GF-D8 (cell line): Measurements from ENCODE around the gene AFF3.
"Not testable (repeated sequence)": the region's sequence is repeated elsewhere in the genome, so short reads cannot be mapped to it uniquely, and the experiment has no call there.

ENCODE experiments used
- DNase-seq: peaks from one replicate; lab custom pipeline; 2025; lab: John Stamatoyannopoulos, UW

The AFF3 gene

GRCh38 chr2:100148883-100149282 lies 6.5 kb upstream of the AFF3 start:
- no peak for DNase-seq

DNA sequence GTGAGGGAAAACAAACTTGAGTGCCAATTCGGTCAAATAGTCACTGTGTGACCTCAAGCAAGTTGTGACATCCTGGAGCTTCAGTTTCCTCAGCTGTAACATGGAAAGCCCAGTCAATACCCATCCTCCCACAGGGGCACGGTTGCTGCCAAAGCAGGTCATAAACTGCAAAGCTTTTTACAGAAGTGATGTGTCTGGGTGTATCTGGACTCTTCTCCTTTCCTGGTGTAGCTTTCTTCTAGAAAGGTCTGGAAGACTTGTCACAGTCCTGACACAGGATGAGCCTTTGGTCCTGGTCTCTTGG lies 4.2 kb upstream of the AFF3 start:
- DNase-seq, result no peak

DNA sequence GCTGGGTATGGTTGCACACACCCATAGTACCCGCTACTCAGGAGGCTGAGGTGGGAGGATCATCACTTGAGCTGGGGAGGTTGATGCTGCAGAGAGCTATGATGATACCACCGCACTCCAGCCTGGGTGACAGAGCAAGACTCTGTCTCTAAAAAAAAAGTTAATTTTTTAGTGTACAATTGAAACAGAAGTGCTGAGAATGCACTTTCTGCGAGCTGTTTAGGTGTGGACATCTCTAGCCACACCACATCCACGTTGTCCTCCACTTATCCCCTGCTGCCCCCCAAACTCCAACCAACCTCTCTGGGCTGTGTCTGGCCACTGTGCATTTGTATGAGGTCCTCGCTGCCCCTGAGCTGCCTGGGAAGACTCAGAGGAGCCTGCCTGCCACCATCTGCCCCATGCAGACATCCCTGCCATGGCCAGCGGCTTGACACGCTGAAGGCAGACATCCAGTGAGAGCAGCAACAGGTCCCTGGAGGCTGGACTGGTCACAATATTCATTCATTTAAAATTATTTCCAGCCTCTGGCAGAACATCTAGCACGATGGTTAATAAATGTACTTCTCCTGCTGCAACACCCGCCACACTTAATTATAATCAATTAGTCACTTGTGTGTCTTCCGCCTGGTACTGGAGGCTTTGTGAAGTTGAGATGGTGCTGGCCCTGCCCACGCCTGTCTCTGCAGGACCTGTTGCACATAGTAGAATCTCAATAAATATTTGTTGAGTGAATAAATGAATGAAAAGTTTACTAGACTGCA lies 3.7 kb upstream of the AFF3 start:
- no peak for DNase-seq

DNA sequence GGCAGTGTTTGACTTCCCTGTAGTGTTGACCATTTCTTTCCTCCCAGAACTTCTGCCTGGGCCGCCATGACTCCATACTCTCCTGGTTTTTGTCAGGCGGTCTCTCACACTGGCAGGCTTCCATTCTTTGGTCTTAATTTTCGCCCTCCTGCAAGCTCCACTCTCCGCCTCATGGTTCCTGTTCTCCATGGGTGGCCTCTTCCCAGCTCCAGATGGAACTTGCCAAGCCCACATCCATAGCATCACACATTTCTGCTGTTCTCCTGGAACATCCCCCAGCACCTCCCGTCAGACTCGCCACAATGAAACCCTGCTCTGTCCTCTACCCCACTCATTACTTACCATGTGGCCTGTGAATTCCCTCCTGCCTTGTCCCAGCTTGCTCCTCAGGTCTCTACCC lies 896 bp upstream of the AFF3 start:
- DNase-seq, result no peak

DNA sequence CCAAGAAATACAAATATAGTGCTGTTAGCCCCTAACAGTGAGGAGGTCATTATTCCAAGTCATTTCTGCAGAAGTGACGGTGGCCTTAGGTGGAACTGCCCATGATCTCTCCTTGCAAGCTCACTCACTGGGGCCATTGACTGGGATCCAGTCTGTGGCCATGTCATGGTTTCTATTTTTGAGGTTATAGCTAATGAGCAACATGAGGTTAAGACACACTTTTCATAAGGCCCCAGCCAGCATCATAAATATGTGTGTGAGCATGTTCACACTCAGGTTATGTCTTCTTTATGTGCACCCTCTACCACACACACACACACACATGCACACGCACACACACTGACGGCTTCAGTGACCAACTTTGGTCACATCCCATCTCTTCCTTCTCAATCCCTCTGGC lies 484 bp downstream of the AFF3 start:
- DNase-seq, result no peak

- no peak for DNase-seq
Measured at GRCh38 chr2:100140582-100140981, 1.8 kb downstream of the AFF3 start.

- no peak for DNase-seq
Measured at GRCh38 chr2:100137866-100138570, 4.4 kb downstream of the AFF3 start.

GRCh38 chr2:100137318-100137717 lies 5.1 kb downstream of the AFF3 start:
- no peak for DNase-seq

DNA sequence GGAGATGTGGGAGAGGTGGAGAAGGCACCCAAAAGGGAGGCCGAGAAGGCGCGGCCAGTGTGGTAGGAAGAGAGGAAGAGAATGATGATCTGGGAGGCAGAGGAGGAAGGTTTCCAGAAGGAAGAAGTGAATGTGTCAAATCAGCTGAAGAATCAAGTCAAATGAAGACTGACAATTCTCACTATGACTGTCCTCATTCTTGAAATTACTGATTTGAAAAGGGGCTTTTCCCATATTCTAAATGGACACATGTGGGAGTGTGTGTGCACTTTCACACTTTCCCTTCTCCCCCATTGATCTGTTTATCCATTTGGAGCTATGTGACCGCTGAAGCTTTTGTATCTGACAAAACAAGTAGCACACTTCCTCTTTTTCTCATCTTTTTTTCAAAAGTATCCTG lies 6.1 kb downstream of the AFF3 start:
- DNase-seq, result no peak

DNA sequence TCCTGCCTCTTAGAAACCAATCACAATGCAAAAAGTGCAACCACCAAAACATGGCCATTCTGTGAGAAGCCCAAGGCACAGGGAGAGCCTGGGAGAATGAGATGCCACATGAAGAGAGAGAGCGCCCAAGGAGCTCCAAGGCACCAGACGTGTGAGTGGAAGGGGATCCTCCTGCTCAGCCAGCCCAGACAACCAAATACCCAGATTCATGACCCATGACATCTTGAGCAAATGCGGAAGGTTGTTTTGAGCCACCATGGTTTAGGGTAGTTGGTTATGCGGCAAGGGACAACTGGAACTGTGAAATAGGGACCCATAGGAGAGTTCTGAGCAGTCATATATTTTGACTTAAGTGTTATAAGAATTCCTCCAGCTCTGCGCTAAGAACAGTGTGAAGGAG lies 7.0 kb downstream of the AFF3 start:
- no peak for DNase-seq

- DNase-seq, result no peak
Measured at GRCh38 chr2:100130595-100131391, 11.6 kb downstream of the AFF3 start.

GRCh38 chr2:100126897-100127401 lies 15.4 kb downstream of the AFF3 start:
- DNase-seq, result no peak

DNA sequence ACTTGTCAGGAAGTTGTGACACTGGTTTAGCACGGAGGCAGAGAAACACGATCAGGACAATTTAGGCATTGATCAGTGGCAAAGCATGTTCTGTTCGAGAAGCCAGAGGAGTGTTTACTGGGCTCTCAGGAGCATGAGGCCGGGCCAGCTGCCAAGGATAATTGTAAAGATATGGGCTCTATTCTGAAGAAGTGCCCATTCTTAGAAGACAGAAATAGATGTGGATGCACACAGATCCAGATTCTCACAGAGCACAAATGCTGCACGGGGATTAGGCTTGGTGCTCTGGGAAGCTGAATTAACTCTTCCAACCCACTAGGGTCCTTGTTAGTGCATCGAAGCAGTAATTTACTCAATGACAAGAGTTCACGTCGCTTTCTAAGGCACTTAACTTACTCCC lies 16.2 kb downstream of the AFF3 start:
- no peak for DNase-seq

DNA sequence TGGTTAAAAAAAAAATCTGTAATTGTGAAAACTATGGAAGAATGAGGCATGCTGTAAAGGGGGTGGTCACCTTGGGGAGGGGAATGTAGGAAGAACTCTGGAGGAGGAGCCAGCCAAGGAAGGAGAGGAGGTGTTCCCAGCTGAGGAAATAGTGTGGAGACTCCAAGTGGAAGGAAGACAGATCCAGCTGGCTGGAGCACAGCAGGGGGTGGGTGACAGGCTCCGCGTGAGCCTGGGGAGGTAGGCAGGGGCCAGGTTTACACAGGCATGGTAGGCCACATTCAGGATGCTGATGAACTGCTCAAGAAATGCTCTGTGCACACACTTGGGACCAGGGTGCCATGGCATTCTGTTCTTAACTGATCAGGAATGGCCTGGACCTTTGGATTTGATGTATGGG lies 16.8 kb downstream of the AFF3 start:
- DNase-seq, result no peak

DNA sequence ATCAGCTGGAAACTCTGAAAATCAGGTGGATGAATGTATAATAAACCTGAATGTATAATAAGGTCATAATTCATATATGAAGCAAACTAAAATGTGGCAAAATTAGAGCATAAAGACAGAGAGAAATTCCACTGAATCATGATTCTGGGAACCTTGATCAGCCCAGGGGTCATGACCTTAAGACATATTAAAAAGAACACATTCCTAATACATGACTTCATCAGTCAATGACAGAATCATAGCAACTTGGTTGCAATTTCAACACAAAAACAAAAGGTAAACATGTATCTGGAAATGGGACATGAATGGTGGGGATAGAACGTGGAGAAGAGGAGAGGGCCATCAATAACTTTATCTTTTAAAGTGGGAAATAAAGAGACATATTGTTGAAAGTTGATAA lies 17.6 kb downstream of the AFF3 start:
- no peak for DNase-seq

GRCh38 chr2:100121124-100121718 lies 21.2 kb downstream of the AFF3 start:
- no peak for DNase-seq

- no peak for DNase-seq
Measured at GRCh38 chr2:100119235-100119634, 23.2 kb downstream of the AFF3 start.

GRCh38 chr2:100113990-100114433 lies 28.4 kb downstream of the AFF3 start:
- DNase-seq, result no peak

- DNase-seq, result no peak
Measured at GRCh38 chr2:100110614-100111000, 31.8 kb downstream of the AFF3 start.

DNA sequence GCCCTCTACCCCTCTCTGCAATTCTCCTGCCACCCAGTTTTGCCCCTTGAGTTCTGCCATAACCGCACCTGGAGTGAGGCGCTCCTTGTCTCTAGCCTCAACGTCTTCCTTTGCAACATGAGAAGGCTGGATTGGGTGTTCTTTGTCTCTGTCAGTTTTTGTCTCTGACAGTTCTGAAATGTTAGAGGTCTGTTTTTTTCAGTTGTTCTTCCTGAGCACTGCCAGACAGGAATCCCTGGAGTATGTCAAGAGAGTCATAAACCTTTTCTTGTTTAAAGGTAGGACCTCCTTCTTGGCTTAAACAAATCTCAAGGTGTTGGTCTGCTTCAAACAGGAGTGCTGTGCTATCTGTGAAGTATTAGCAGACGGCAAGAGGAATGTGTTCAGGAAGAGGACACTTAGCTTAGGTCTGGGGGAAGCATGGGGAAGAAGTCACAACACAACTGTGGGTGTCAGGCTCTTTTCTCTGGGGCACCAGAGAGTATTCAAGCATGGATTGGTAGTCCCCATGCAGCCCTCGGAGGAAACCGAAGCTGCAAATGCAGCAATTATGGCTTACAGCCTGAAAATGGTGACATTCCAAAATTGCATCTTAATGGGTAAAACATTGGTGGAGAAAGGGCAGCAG lies 32.3 kb downstream of the AFF3 start:
- no peak for DNase-seq

DNA sequence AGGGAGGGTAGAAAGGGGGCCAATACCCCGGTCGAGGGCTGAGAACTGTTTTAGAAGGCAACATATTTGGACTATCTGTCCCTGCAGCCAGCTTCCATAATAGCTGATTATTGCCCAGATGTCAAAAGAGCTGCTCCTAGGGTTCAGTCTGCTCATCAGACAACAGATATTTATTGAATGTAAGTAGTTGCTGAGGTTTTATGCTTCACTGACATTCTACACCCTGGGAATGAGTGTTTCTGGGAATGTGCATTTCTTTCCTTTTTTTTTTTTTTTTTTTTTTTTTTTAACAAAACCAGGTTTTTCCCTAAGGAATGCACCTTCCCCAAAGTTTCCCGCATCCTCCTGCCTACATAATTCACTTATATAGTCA lies 33.8 kb downstream of the AFF3 start:
- not testable (repeated sequence) for DNase-seq
